Ureter (tissue), 1 donor: ENCODE results near the gene CMBL. TPM values are rescaled to one million over a fixed set of nuclear protein-coding genes. Genes with fewer than 3 reads are reported as not detected.
"Not testable (repeated sequence)": the region's sequence is repeated elsewhere in the genome, so short reads cannot be mapped to it uniquely, and the experiment has no call there.

Source experiments
- DNase-seq: peaks from one replicate; pipeline ENCODE4 v3.0.0-alpha.2; 2020; ENCODE audit warnings: low spot score
- total RNA-seq: library from RNA; stranded (reverse); gene quantifications from one replicate; pipeline ENCODE4 v1.2.4, GENCODE V29; 2023
- donor health status: DM: yes; HTN: yes; CAD: no.

The CMBL gene
- 20.7 TPM for total RNA-seq

DNA sequence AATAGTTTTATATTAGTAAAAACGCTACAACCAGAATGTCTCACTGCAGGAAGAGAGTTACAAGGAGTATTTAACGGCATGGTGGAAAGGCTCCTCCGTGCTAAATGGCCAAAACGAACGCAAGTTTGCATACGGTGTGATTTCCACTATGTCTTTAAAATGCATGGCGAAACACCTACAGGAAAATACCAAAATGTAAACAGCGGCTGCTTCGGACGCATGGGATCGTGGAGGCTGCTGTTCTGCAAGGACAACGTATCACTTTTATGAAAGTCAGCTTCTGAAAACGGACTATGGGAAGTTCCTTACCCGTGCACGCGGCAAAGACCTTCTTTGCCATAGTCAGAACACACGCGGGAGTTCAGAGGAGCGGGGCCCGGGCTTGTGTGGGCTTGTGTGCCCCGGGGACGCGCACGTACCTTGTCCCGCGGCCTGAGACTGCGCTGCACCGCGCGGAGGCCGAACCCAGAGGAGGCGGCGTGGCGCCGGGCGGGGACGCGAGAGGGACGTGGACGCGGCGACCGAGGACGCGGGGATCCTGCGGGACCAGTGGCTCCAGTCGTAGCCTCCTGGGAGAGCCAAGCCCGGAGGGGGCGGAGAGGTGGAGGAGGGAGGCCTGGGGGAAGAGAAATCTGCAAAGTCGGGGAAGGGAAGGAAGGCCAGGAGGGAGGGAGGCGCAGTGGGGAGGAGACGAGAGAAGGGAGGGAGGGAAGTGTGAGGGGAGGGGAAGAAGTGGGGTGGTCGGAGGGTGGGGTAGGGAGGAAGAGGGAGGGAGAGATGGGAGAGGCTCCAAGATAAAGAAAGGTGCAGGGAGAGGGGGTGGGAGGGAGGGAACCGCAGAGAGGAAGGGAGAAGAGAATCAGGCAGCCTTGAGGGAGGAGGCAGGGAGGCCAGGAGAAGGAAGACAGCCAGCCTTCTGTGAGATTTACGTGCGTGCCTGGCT, at the start of gene CMBL:
CMBL (minus strand) TSS at position 697 of the 943 bp plus-strand sequence. CDS start 17,140 bp downstream, outside the sequence.
- DNase-seq = peak; percentile 64

DNA sequence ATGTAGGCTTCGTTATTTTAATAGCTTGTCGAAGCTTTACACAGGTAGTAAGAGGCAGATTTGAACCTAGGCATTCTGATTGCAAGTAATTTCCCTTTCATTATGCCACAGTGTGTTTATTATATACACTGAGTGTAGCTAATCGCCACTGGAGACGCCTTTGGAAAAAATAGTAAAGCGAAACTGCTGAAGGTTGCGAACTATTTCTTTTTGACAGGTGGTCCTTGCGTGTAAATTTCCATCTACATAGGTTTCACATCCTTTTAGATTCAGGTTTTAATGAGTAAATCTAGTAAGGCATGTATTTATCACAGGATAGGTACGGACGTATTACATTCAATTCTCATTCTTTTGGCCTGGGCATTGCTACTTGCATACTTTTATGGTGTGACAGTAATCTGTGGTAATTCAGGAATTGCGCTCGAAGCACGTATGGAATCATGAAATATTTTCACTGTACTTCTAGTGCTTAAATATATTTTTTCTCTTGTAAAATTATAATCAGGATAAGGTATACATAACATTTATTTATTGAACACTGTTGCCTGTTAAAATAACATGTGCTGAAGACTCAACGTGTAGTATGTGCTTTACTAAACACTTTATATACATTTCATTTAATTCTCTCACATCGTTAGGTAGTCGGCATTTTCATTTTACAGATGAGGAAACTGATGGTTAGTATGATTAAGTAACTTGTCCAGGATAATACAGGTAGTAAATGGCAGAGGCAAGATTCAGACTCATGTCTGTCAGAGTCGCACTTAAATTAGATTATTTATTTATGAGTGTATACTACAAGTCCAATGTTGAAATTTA, 47.6 kb upstream of the CMBL start:
- DNase-seq = no peak

DNA sequence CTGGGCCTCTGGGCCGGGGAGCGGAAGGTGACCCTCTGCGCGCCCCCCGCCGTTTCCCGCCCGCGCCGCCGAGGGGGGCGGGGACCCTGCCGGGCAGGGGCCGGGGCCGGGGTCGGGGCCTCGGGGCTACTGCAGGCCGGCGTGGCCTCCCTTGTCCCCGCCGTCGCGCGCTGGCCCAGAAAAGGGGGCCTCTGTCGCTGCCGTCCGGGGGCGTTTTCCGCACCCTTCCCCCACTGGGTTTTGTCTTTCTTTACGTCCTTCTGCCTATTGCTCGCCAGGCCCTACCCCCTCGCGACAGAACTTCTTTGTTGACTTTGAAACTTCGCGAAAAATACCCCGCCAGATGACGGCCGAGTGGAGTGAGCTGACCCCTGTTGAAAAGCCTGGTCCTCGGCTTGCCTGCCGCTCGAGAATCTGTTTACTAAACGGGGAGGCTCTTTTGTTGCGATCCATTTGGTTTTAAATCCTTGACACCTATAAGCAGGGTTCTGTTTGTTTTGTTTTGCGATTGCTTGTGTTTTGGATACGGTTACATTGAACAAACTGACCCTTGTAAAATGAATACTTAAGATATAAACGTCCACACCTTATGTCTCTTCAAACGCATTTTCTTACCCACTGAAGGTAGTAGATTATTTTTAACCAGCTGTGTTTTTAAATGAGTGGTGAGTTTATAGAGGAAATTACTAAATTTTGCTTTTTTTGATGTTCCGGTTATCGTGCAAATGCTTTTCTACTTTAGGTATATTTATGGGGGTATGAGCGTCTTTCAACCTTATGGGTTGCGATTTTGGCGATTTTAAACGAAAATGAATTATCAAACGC, 46.6 kb upstream of the CMBL start:
- DNase-seq = no peak

DNA sequence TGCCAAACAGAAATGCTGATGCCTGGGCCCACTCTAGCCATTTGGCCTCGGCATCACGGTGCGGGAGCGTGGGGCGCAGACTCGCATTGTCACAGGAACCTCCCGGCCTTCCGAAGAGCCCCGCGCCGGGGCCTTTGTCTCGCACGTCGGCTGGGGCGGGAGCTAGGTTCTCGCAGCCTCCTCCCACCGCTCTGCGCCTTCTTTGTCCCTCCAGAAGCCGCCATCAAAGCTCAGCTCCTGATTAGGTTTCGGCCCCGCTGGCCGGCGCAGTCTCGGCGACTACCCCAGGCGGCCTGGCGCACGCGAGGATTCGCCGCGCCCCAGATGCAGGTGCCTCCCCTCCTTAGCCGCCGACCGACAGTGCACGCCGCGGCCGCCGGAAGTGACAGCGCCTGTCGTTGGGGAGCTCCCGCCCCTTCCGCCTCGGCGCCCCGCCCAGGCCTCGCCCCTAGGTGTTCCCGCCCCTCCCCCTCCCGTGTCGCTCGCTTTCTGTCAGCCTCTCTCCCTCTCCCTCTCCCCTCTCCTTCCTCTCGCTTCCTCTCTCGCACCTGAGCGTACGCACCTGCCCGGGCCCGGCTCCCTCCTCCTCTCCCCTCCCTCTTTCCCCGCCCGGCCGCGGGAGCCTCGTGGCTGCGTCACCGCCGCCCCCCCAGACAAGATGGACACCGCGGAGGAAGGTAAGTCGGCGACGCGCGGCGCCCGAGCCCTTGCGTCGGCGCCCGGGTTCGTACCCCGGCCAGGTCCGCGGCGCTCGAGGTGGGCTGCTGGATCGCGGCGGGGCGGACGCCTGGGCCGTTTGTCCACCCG, 45.7 kb upstream of the CMBL start, which contains the start of gene MARCHF6:
MARCHF6 (plus strand) TSS at position 455 of the 807 bp plus-strand sequence; CDS start at position 659, 204 bp downstream.
- DNase-seq = peak; percentile 96

DNA sequence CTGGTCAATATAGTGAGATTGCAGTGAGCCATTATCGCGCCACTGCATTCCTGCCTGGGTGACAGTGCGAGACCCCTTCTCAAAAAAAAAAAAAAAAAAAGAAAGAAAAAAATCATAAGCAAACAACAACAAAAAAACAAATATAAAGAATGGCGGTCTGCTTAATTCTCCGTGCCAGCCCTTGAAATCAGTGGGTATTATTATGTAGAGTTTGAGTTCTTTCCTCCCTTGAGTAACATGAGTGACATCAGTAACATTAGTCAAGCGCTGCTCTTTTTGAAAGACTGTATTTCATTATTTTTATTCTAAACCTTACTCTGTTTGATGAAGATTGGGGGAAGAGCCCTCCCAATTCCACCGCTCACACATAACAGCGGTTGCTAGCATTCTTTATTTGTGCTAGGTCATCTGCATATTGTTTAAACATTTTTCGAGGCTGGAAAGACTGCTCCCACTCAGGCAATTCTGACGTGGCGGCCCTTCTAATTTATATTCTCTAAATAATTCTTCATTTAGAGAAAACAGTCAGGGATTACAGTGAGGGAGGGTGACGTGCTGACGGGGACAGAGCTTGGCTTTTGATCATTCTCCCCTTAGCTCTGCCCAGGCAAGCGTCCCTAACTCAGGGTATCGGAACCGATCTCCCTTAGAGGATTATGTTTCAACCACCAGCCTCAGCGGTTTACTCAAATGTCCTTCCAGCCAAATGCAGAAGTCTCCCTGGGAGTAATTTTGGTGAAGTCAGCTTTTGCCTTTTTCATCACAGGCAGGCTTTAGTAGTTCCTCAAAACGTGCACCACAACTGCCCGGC, 44.9 kb upstream of the CMBL start:
- DNase-seq = no peak

DNA sequence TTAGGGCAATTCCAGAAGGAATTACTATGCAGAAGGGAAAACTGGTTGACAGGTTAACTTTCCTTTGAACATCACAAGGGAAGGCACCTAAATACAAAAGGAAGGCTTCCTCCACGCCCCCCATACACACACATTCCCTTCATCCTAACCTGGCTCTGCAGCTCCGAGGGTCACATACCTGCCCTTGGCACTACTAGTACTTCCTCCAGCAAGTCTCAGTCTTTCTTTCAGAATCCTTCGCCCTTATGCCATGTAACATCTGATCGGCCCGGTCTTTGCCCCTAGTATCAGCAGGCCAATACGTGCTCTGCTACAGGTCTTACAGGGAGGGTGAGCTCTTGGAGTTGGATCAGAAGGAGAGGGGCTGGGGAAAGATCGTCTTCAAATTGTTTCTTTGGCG, 44.2 kb upstream of the CMBL start:
- no peak for DNase-seq

DNA sequence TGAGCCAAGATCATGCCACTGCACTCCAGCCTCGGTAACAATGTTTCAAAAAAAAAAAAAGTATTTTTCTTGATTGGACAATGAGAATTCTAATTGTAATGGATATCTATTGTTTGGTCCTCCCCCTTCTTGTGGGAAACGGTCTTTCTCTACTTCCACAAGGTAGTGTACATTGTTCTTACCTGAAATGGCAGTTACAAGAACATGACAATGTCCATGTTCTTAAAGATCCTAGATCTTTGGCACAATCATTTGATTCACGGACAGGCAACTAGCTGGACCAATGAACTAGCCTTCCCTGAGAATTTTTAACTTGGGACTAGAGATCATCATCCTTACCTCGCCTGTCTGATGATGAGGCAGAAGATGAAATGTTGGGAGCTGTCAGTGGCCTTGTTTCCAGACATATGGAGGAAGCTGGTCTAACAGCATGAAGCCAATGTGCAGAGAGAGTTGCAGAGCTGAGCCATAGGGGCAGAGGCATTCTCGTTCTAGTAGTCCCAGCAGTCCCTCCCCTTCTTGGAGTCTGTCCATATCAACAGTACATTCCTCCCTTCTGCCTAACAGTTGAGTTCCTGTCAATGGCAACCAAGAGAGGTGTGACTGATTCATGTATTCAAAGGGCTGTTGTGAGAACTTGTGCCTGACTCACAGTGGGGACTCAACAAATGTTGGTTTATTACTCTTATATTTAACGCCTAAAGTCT, 43.6 kb upstream of the CMBL start:
- DNase-seq = no peak

DNA sequence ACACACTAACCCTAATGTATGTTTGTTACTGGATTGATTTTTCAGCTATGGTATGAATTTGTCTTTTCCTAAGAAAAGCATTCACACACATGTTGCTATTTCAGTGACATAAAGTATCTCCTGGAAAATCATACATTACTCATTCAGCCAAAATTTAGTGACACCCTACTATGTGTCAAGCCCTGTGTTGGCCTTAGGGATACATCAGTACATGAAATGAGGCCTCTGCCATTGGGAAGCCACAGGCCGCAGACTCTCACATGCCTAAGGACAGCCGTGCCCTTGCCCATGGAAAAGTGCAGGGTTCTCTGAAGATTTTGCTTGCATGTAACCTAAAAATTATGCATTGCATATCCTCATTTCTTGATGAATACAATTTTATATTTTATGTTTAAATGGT, 40.6 kb upstream of the CMBL start:
- DNase-seq = no peak

DNA sequence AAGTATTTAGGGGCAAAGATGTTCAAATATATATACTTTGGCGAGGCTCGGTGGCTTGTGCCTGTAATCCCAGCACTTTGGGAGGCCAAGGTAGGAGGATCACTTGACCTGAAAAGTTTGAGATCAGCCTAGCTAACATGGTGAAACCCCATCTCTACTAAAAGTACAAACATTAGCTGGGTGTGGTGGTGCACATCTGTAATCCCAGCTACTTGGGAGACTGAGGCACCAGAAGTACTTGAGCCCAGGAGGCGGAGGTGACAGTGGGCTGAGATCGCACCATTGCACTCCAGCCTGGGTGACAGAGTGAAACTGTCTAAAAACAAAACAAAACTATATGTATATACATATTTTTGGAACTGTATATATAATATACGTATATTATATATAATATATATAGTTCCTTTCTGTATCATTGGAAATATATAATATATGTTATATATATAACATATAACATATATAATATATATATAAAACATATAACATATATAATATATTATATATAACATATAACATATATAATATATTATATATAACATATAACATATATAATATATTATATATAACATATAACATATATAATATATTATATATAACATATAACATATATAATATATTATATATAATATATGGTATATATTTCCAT, 36.9 kb upstream of the CMBL start:
- DNase-seq = not testable (repeated sequence)

DNA sequence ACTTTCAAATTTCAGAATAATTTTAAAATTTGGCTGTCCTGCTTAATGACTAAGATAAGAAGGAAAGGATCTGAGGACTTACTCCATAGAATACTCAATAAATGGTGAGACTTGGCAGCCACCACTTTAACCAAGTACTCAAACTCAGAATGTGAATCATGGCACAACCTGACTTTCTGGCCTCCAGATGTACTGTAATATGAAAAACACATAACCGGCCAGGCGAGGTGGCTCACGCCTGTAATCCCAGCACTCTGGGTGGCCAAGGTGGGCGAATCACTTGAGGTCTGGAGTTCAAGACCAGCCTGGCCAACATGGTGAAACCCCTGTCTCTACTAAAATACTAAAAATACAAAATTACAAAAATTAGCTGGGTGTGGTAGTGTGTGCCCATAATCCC, 35.8 kb upstream of the CMBL start:
- no peak for DNase-seq

DNA sequence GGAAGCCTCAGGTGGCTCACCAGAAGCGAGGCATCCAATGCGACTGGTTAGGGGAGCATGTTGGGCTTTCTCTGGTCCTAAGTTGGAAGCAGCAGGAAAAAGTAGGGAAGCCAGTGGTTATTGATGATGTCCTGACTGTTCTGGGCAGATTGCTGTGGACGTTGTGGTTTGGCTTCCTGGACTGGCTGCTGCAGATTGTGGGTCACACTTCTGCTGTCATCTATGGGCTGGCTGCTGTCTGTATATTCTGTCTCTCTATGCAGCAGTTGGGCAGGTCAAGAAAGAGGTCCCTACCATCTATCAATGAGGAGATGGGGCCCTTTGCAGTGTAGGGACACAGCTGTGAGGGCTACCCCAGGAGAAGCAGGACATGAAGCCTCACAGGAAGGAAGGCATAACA, 32.3 kb upstream of the CMBL start:
- no peak for DNase-seq

DNA sequence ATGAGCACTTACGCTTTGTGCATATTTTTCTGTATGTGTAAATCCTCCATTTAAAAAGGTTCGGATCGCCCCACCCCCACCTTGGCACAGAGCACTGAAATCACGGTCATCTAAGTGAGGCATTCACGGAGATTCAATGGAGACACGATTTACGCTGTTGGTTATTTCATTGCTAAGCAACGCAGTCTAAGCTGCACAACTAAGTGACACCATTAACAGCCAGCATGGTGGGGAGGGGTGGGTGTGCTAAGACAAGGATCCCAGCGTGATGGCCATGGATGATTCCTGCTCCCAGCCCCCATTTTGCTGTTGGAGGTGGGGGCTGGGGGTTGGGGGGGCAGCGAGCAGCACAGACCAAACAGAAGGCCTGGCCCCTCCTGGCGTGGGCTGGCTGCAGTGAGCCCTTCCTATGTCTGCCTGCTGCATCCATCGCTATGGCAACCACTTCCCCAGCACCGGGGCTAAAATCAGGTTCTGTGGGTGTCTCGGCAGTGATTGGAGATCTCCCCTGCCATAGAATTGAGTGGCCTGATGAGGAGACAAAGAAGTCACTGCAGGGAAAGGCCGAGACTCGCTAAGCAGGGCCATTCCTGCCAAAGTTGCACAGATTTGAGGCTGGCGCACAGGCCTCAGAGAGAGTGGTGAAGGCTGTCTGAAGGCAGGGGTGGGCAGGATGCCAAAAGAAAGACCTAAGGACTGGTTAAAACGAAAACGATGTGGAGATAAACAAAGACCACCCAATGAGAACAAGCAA, 31.5 kb upstream of the CMBL start:
- no peak for DNase-seq

DNA sequence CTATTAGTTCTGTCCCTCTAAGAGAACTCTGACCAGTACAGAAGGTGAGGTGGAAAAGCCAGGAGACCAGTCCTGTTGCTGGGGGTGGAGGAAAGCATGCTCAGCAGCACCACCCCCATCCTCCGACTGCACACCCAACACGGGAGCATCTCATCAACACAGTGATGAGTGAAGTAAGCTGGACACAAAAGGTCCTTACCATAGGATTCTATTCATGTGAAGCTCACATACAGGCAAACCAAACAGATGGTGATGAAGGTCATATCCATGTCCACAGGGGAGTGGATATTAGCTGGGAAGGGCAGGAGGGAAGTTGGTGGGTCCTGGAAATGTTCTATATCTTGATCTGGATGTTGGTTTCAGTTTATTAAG, 31.0 kb upstream of the CMBL start:
- no peak for DNase-seq

DNA sequence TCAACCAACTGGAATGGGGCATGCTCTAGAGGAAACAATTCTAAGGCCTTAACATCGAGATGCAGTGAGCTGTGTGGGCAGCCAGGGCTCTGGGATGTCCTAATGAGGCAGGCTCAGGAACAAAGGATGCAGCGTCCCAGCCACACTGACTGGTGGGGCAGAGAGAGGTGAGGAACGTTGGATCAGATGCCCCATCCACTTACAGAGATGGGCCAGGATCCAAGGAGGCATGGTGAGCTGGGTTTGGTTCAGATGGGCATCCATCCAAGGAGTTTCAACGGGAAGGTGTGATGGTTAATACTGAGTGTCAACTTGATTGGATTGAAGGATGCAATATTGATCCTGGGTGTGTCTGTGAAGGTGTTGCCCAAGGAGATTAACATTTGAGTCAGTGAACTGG, 30.3 kb upstream of the CMBL start:
- DNase-seq = no peak

DNA sequence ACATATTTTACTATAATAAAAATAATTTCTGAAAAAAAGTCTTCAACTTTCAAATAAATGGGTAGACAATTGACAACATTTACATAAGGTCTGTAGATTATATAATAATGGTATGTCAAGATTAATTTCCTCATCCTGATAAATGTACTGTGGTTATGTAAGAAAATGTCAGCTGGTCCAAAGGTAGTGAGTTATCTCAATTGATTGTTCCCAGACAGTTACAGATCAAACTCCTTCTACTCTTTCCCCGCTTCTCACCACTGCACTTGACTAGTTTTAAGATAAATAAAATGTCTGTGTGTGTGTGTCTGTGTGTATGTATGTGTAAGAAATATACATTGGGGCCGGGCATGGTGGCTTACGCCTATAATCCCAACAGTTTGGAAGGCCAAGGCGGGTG, 29.4 kb upstream of the CMBL start:
- no peak for DNase-seq

DNA sequence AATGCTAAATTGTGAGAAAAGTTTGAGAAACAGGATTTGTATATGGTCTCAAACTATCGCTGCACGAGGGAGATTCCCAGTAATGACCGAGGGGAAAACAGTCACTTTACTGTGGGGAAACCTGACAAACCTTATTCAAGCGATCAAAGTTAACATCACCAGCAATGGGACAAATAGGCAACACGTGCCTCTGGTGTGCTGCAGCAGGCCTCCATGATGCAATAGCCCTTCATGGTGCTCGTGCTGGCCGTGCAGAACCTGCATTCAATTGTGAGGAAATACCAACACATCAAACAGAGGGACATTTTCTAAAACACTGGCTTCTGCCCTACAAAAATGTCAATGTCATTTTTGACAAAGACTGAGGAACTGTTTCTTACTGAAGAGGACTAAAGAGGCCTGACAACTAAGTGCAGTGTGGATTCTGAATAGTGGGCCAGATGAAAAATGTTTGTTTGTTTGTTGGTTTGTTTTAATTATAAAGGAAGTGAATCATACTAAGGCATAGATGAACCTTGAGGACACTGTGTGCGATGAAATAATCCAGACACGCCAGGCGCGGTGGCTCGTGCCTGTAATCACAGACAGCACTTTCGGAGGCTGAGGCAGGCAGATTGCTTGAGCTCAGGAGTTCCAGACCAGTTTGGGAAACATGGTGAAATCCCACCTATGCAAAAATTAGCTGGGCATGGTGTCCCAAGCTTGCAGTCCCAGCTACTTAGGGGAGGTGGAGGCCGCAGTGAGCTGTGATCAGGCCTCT, 28.2 kb upstream of the CMBL start:
- no peak for DNase-seq

DNA sequence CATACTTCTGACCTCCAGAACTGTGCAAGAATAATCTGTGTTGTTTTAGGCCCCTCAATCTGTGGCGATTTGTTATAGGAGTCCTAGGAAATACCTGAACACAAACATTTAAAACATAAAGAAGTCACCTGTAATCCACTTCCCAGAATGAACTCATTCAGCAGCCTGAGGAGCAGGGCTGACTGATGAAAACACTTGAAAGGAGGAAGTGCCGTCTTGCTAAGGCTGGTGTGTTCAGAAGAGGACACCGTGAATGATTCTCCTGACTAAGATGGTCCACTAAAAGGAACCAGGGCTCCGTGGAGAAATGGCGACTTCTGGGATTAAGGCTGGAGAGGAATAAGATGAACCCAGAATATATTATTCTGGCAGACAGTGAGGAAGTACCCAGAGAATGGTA, 27.1 kb upstream of the CMBL start:
- DNase-seq = no peak
